ES-I3 (cell line): ENCODE data around the gene PNMA6E.

Experiments used
- H3K36me3 ChIP-seq: 2 replicates; pipeline ENCODE4 v1.6.1; 2013; ENCODE audit warnings: mild to moderate bottlenecking, low read length, control low read depth, moderate library complexity; ENCODE audit not compliant: insufficient read depth
- H3K4me1 ChIP-seq: 2 replicates; pipeline ENCODE4 v1.6.1; 2013; ENCODE audit warnings: mild to moderate bottlenecking, control low read depth, low read length; ENCODE audit not compliant: insufficient read depth
- H3K9ac ChIP-seq: 2 replicates; pipeline ENCODE4 v1.6.1; 2013; ENCODE audit warnings: low read depth, mild to moderate bottlenecking, low read length, moderate library complexity
- H3K9me3 ChIP-seq: 2 replicates; pipeline ENCODE4 v1.6.1; 2013; ENCODE audit warnings: mild to moderate bottlenecking, low read length, moderate library complexity; ENCODE audit not compliant: control insufficient read depth, insufficient read depth

Gene PNMA6E

DNA sequence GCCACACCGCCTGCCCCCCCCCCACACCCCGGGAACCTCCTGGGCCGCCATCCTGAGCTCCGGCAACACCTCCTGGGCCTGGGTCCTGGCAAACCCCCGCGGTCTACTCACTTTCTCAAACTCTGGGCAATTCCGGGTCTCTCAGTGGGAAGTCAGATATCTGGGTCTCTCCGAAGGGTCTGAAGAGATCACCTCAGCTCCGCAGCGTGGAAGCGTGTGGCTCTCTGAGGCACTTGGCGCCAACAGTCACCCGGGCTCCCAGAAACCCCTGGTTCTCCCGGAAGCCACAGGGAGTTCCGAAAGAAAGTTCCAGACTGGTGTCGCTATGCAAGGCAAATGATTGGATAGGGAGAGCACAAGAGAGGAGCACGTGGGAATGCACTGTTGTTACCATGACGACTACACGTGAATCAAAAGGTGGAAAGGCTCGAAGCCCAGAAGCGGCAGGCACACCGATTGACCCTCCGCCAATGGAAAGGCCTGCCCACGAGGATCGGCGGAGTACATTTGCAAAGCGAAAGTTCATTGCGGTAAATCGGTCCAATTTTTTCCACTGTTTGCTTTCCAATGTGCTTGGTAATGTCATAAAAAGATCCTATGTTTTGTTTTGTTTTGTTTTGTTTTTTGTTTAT lies at the start of gene PNMA6E:
PNMA6E (minus strand) TSS at position 218 of the 632 bp plus-strand sequence. CDS start 2,501 bp downstream, outside the sequence.
- no peaks in the 10 kb centered on the region for H3K9me3 ChIP-seq
- no peak within 1 kb of the TSS for H3K9ac ChIP-seq
- H3K4me1 ChIP-seq, result no peaks in the 10 kb centered on the region
- no peaks in the 10 kb centered on the region for H3K36me3 ChIP-seq

DNA sequence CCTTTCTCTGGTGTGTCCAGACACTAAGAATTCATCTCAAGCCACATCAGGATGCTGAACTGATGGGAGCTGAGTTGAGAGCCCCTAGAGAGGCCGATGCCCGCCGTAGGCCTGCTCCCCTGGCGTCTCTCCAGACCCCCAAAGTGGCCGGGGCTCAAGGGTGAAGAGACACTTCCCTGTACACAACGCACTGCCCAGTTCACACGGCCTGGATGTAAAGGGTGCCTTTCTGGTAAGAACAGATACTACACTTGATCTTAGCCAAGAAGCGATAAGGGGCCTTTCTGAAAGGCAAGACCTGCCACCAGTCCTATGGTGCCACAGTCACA lies 49.8 kb upstream of the PNMA6E start:
- Histone ChIP-seq H3K9me3 (no peaks in the 10 kb centered on the region), H3K36me3 (no peaks in the 10 kb centered on the region), H3K9ac (no peak overlapping the region), H3K4me1 (no peaks in the 10 kb centered on the region)

DNA sequence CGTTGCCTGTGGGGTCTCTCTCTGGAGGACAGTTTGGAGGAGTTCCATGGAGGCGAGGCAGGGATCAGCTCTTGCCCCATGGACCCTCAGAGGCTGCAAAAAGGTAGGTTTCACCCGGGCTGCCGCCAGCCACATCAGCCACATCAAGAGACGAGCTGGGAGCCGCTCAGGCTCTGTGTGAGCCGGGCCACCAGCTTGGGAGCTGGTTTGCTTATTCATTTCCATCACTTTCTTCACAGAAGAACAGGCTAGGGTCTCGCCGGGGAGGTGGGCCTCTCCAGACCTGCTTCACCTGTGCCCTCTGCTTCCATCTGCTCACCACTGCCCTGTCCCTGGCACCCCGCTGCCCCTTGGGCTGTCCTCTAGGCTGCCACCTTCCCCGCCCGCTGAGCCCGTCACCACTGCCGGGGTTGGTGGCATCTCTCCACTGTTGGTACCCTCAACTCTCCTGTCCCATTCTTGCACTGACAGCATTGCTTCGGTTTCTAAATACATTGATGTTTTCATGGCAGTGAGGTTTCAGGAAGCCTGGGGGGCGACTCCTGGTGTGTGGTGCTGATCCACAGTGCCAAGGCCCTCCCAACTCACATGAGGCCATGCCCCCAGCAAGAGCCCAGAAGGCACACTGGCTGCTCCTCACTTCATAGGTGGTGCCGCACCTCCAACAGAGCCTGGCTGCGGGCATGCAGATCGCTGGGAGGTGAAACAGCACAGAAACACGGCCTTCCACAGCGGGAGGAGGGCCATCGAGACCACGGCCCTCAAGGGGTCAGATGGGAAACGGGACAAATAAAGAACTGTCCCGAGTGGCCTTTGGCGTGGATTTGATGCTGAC lies 49.2 kb upstream of the PNMA6E start:
- H3K9ac ChIP-seq, result no peak overlapping the region
- H3K36me3 ChIP-seq, result no peaks in the 10 kb centered on the region

DNA sequence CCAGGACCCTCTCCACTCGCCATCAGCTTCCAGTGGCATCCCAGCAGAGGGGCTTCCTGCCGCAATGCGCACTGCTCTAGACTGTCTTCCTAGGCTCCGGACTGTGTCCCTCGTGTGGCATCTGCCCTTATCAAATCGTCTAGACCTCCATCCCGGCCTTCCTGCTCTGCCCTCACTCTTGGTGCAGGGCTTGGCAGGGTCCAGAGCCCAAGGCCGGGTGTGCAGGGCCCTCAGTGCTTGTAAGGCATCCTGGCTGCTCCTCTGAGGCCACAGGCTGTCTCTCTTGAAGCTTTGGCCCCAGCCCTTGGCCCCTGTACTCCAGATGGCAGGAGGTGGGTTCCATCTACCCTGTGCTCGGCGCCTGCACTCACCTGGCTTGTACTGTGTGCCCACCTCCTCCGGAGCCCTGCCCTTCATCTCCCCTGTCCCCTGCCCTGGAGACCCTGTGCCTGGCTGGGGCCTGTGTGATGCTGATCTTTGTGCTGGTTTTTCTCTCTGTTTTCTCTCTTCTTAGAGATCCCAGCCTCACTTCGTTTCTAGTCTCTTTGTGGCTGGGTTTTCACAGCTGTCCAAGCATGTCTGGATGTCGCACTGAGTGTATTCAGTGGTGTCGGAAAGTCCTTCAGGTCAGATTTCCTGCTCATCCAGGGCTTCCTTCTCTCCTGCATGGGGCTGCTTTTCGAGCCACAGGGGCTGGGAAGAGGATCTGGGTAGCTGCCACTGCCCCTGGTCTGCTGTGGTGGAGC lies 48.4 kb upstream of the PNMA6E start:
- Histone ChIP-seq H3K9me3 (no peaks in the 10 kb centered on the region), H3K36me3 (no peaks in the 10 kb centered on the region), H3K9ac (no peak overlapping the region), H3K4me1 (no peaks in the 10 kb centered on the region)

More for the DNA sequence above, 49.2 kb upstream of the PNMA6E start:
- Histone ChIP-seq H3K9me3 (no peaks in the 10 kb centered on the region), H3K4me1 (no peaks in the 10 kb centered on the region)

DNA sequence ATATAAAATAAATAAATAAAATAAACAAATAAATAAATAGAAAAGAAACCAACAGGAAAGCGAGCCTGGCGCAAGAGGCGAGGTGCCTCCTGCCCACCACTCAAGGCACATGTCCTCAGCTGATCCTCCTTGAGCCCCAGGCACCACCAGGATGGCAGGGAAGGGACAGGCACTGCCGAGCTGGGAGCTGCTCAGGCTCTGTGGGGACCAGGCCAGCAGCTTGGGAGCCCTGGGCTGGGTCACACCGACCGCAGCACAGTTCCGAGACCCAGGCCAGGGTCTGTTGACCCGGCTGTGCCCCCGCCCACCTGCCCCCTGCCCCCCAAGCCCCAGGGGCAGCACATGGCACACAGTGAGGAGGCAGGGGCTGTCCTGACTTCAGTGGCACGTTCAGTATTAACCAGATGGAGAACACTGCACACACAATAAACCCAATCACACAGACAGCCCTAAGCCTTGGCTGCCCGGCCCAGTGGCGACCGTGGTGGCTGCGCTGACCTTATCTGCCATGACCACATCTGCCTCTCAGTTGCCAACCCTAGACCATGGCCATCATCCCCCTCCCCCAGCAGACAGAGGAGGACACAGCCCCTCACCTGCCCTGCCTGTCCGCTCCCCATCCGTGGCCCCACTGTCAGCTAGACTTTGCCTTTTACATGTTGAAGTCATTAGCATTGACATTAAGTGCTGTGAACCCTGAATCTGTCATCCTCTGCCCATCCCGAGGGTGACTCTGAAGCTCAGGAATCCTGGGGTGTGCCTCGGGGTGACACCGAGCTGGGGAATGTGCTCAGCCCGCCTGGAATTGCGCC lies 47.6 kb upstream of the PNMA6E start:
- H3K4me1 ChIP-seq, result no peaks in the 10 kb centered on the region
- H3K36me3 ChIP-seq, result no peaks in the 10 kb centered on the region
- no peaks in the 10 kb centered on the region for H3K9me3 ChIP-seq
- no peak overlapping the region for H3K9ac ChIP-seq

DNA sequence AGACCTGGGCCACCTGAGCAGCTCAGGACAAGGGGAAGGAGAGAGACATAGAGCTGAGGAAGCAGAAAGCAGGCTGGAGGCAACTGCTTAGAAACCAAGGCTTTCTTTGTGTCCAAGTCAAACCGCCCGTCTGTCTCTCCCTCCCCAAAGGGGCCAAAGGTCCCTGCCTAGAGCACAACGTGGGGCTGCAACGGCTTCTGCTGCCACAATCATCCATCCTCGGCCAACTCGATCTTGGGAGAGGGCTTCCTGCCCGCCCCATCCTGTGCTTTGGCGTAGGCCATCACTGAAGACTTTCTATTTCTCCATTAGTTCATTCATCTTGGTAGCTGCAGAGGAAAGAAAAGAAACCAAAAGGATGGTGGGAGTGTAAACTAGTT lies 46.4 kb upstream of the PNMA6E start:
- H3K9ac ChIP-seq, result no peak overlapping the region
- no peaks in the 10 kb centered on the region for H3K36me3 ChIP-seq
- no peaks in the 10 kb centered on the region for H3K4me1 ChIP-seq
- no peaks in the 10 kb centered on the region for H3K9me3 ChIP-seq

DNA sequence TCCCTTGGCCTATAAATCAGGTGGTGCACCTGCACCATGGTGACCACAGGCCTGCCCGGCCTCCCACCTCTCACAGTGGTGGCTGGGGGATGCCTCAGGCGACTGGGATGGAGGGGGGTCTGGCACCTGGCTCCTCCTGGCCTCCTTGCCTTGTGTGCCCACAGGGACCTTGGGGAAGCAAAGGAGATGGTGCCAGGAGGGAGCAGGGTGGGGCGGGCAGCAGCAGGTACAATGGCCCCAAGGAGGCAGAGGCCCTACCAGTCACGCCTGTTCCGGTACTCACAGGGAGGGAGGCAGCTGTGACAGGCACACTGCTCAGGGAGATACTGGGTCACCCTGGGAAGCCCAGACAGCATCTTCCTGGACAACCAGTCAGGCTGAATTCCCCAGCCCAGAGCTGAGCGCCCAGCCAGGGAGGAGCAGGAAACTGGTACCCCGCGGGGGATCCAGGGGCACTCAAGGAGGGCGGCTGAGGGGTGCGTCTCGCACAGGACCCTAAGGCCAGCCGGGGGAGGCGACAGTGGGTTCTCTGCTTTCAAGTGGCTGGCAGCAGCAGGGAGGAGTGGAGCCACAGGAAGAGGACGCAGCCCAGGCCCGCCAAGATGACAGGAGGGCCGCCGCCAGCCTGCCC lies 45.9 kb upstream of the PNMA6E start:
- Histone ChIP-seq H3K9ac (no peak overlapping the region), H3K4me1 (no peaks in the 10 kb centered on the region), H3K36me3 (no peaks in the 10 kb centered on the region), H3K9me3 (no peaks in the 10 kb centered on the region)

DNA sequence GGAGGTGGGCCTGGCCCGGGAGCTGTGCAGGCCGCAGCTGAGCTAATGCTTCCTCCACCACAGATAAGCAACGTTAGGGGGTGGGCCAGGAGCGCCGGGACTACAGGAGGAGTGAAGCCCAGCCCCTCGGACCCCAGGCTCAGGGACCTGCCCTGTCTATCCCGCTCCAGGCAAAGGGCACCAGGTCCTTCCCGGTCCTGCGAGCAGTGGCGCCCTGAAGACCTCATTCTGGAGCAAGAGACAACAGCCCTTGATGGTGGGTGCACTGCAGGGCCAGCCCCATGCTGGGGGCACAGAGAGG lies 45.4 kb upstream of the PNMA6E start:
- H3K9ac ChIP-seq, result no peak overlapping the region
- no peaks in the 10 kb centered on the region for H3K4me1 ChIP-seq
- H3K36me3 ChIP-seq, result no peaks in the 10 kb centered on the region
- H3K9me3 ChIP-seq, result no peaks in the 10 kb centered on the region

DNA sequence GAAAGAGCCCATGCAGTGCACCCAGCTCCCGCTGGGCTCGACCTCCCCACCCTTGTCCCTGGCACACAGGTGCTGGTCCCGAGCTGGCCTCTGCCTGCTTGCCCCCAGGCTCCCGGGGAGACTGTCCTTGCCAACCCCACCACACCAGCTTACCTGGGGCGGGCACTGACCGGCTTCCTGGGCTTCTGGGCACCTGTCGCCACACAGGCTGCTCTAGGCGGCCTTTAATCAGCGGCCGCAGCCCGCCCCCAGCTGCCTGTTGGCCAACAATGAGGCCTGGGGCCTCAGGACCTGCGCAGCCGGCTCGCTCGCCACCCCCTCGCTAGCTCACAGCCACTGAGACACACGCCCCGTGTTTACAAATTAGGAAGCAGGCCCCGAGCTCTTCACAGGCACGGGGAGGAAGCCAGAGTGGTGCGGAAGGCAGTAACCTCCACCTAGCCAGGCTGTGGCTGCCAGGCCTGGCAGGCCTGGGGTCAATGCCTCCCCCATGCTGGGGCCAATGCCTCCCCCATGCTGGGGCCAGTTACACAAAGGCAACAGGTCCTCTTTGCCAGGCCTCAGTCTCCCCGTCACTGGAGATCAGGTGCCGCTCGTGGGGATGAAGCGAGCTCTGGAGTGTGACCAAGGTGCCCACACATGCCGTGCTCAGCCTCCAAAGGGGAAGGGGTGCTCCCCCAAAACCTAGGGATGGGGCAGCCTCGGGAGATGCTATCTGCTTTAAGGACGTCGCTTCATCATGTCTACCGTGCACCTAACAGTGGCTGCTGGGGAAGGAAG lies 44.9 kb upstream of the PNMA6E start, which contains the start of gene TREX2:
TREX2 (minus strand) TSS at position 201 of the 780 bp plus-strand sequence. CDS start 626 bp downstream, outside the sequence.
- Histone ChIP-seq H3K9me3 (no peaks in the 10 kb centered on the region), H3K9ac (no peak within 1 kb of the TSS), H3K36me3 (no peaks in the 10 kb centered on the region), H3K4me1 (no peaks in the 10 kb centered on the region)

DNA sequence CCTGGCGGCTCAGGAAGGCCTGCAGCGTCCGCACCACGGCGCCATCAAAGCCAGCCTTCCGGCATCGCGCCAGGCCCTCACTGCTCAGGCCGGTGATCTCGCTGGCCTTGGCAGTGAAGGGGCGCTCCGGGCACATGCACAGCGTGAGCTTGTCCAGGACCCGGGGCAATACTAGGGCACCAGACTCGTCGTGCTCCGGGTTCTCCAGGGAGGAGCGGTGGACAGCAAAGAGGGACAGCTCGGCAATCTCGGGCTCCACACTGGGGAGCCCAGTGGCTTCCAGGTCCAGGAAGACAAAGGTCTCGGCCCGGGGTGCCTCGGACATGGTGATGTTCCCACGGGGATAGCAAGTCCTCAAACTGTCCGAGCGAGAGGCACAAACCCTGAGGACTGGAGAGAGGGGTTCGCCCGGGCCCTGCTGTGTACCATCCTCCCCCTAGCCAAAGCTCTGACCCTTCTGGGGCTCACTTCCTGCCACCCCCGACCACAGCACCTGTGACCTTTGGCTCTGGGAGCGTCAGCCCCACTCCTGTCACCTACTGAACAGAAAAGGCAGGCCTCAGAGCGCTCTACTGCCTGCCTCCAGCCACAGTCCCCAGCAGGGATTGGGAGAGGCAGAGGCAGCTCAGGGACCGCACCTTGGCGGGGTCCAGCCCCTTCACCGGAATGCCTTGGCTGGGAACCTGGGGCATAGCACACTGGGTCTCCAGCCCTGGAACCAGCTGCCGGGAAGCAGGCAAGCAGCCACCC lies 44.1 kb upstream of the PNMA6E start:
- no peaks in the 10 kb centered on the region for H3K4me1 ChIP-seq
- no peak overlapping the region for H3K9ac ChIP-seq
- no peaks in the 10 kb centered on the region for H3K36me3 ChIP-seq
- no peaks in the 10 kb centered on the region for H3K9me3 ChIP-seq

DNA sequence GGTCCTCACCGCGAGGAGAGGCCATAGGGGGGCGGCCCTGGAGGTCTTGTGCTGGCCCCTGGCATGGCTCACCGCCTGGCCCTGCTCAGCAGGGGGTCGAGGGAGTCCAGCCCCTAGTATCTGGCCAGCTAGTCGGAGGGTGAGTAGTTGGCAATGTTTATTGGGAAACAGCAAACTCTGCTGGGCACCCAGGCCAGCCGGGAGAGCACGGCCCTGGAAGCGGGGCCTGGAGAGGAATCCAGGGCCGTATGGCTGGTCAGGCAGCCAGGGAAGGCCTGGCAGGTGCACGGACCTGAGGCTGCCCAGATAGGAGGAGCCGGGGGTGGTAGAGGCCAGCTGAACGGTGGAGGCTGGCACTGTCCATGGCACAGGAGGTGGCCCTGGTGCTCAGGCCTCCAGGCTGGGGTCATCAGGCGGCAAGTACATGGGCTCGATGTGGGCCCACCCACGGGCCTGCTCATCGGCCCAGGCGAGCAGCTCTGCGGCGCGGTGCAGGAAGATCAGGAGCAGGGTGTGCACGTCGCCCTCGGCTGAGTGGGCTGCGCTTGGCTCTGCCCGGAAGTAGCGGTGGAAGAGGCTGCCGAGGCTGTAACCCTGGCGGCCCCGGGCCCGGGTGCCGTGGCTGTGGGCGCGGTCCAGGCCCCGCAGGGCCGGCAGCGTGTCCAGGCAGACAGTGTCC lies 43.3 kb upstream of the PNMA6E start:
- Histone ChIP-seq H3K9me3 (no peaks in the 10 kb centered on the region), H3K36me3 (no peaks in the 10 kb centered on the region), H3K4me1 (no peaks in the 10 kb centered on the region), H3K9ac (no peak overlapping the region)

DNA sequence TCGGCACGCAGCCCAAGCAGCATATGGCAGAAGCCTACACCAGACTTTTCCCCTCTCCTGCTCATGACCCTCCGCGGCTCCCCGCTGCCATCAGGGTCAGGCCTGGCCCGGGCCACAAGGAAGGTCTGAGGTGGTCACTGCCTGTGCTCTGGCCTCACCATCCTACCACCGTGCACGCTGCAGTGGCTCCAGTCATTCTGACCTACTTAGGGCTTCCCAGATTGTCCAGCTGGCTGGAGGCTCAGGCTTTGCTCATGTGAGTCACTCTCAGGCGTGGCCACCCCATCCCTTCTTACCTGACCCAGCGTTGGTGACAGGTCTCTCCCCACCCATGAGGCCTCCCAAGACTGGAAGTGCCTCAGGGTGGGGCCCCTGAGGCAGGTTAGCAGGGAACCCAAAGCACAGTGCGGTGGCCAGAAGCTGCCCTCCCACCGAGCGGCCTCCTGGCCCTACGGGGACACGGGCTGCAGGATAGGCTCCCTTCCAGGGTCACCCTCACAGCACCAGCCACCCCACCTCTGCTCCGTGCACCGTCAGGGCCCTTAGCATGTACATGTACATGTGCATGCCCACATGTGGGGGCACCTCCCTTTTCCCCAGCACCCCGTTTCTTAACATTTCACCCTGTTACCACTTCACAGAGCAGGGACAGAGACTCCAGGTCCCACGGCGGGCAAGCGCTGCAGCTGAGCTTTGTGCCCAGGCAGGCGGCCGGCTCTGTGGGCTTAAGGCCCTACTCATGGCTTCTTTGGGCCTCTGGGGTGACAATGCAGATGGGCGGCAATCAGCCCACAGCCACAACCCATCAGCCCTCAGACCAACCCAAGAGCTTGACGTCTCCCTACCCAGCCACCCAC lies 42.6 kb upstream of the PNMA6E start:
- Histone ChIP-seq H3K36me3 (no peaks in the 10 kb centered on the region), H3K9me3 (no peaks in the 10 kb centered on the region), H3K4me1 (no peaks in the 10 kb centered on the region), H3K9ac (no peak overlapping the region)
